ENCODE results near the gene BMP7. TPM values are rescaled to one million over a fixed set of nuclear protein-coding genes. Genes with fewer than 3 reads are reported as not detected.

Gene BMP7
- total RNA-seq, 1 donor: not detected

GRCh38 chr20:57223648-57224489 lies 42.6 kb downstream of the BMP7 start:
- TF ChIP-seq CTCF (IDR thresholded peaks at IDR 0.05; ENCODE audit: extremely low read depth, low read depth, low read length): no peak
- no peaks in the 10 kb centered on the region for H3K79me2 ChIP-seq (ENCODE audit: insufficient read depth, low read length)
- no peak overlapping the region for H3K4me2 ChIP-seq (ENCODE audit: insufficient read depth, low read length)
- no peaks in the 10 kb centered on the region for H3K9me3 ChIP-seq (ENCODE audit: low read depth, low read length)
- H2AFZ ChIP-seq (ENCODE audit: low read length): no peak overlapping the region
- H3K27ac ChIP-seq (ENCODE audit: low read depth, low read length): no peak overlapping the region
- no peaks in the 10 kb centered on the region for H3K4me1 ChIP-seq (ENCODE audit: insufficient read depth, low read length)
- peak; percentile 50 for DNase-seq (ENCODE audit: insufficient read length, low spot score, missing footprints)
- H3K4me3 ChIP-seq (ENCODE audit: insufficient read depth, low read length): no peak overlapping the region
- H3K36me3 ChIP-seq (ENCODE audit: insufficient read depth, low read length): no peaks in the 10 kb centered on the region
- H3K27me3 ChIP-seq (ENCODE audit: insufficient read depth, low read length): no peaks in the 10 kb centered on the region
- H4K20me1 ChIP-seq (ENCODE audit: insufficient read depth, low read length): no peaks in the 10 kb centered on the region

DNA sequence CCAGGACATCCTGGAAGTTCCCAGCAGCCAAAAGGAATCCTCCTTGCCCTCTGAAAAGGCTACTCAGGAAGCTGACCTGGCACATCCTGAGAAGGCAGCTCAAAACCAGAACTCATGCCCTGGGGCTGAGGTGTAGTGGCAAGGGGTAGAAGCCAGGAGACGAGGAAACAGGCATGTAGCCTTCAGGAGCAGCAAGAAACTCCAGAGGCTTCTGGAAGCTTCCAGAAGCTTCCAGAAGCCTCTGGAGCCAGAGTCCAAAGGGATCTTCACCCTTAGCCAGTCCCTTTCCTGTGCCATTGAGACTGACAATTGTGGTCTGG lies 43.9 kb downstream of the BMP7 start:
- H3K27me3 ChIP-seq (ENCODE audit: insufficient read depth, low read length): no peaks in the 10 kb centered on the region
- no peaks in the 10 kb centered on the region for H3K79me2 ChIP-seq (ENCODE audit: insufficient read depth, low read length)
- H3K36me3 ChIP-seq (ENCODE audit: insufficient read depth, low read length): no peaks in the 10 kb centered on the region
- H4K20me1 ChIP-seq (ENCODE audit: insufficient read depth, low read length): no peaks in the 10 kb centered on the region
- no peak for DNase-seq (ENCODE audit: insufficient read length, low spot score, missing footprints)
- no peak for TF ChIP-seq CTCF (IDR thresholded peaks at IDR 0.05; ENCODE audit: extremely low read depth, low read depth, low read length)
- H3K27ac ChIP-seq (ENCODE audit: low read depth, low read length): no peak overlapping the region
- H3K9me3 ChIP-seq (ENCODE audit: low read depth, low read length): no peaks in the 10 kb centered on the region
- H3K4me2 ChIP-seq (ENCODE audit: insufficient read depth, low read length): no peak overlapping the region
- no peaks in the 10 kb centered on the region for H3K4me1 ChIP-seq (ENCODE audit: insufficient read depth, low read length)
- H2AFZ ChIP-seq (ENCODE audit: low read length): no peak overlapping the region
- no peak overlapping the region for H3K4me3 ChIP-seq (ENCODE audit: insufficient read depth, low read length)

- no peak overlapping the region for H3K4me2 ChIP-seq (ENCODE audit: insufficient read depth, low read length)
- no peaks in the 10 kb centered on the region for H3K79me2 ChIP-seq (ENCODE audit: insufficient read depth, low read length)
- no peak overlapping the region for H3K4me3 ChIP-seq (ENCODE audit: insufficient read depth, low read length)
- H3K27ac ChIP-seq (ENCODE audit: low read depth, low read length): no peak overlapping the region
- H4K20me1 ChIP-seq (ENCODE audit: insufficient read depth, low read length): no peaks in the 10 kb centered on the region
- no peaks in the 10 kb centered on the region for H3K27me3 ChIP-seq (ENCODE audit: insufficient read depth, low read length)
- H3K4me1 ChIP-seq (ENCODE audit: insufficient read depth, low read length): no peaks in the 10 kb centered on the region
- peak; percentile 52 for DNase-seq (ENCODE audit: insufficient read length, low spot score, missing footprints)
- no peaks in the 10 kb centered on the region for H3K9me3 ChIP-seq (ENCODE audit: low read depth, low read length)
- no peaks in the 10 kb centered on the region for H3K36me3 ChIP-seq (ENCODE audit: insufficient read depth, low read length)
- no peak overlapping the region for H2AFZ ChIP-seq (ENCODE audit: low read length)
- TF ChIP-seq CTCF (IDR thresholded peaks at IDR 0.05; ENCODE audit: extremely low read depth, low read depth, low read length): no peak
Measured at GRCh38 chr20:57221916-57222630, 44.4 kb downstream of the BMP7 start.

Measured in osteoblast (primary cell).